ENCODE data around the gene PTP4A1. TPM values are rescaled to one million over a fixed set of nuclear protein-coding genes. Genes with fewer than 3 reads are reported as not detected.
A peak's percentile ranks its signal among the peaks of the same experiment; 100 is the strongest.

PTP4A1 gene
- total RNA-seq, 1 donor from 2014 or later, result 181 TPM

- FAIRE-seq (no peak), DNase-seq (ENCODE audit: low read depth) (no peak)
- H3K27me3 ChIP-seq (ENCODE audit: control insufficient read depth, insufficient read depth, low read length), result no peaks in the 10 kb centered on the region
- H3K36me3 ChIP-seq (ENCODE audit: control insufficient read depth, insufficient read depth, low read length), result peaks cover 12% of the 10 kb centered on the region
- no peak overlapping the region for H3K4me3 ChIP-seq (ENCODE audit: low read depth, low read length)
- no peak for TF ChIP-seq CTCF (IDR thresholded peaks at IDR 0.05; ENCODE audit: insufficient read depth, low read length, severe bottlenecking)
Measured at GRCh38 chr6:63579937-63580703, 7.8 kb downstream of the PTP4A1 start.

GRCh38 chr6:63580704-63580961 lies 8.4 kb downstream of the PTP4A1 start:
- no peak for FAIRE-seq
- no peak overlapping the region for H3K4me3 ChIP-seq (ENCODE audit: low read depth, low read length)
- H3K36me3 ChIP-seq (ENCODE audit: control insufficient read depth, insufficient read depth, low read length), result peaks cover 12% of the 10 kb centered on the region
- no peak for TF ChIP-seq CTCF (IDR thresholded peaks at IDR 0.05; ENCODE audit: insufficient read depth, low read length, severe bottlenecking)
- H3K27me3 ChIP-seq (ENCODE audit: control insufficient read depth, insufficient read depth, low read length), result no peaks in the 10 kb centered on the region
- DNase-seq (ENCODE audit: low read depth), result no peak

GRCh38 chr6:63581355-63582013 lies 9.2 kb downstream of the PTP4A1 start:
- DNase-seq (ENCODE audit: low read depth) (no peak), FAIRE-seq (no peak)
- H3K4me3 ChIP-seq (ENCODE audit: low read depth, low read length), result no peak overlapping the region
- TF ChIP-seq CTCF (IDR thresholded peaks at IDR 0.05; ENCODE audit: insufficient read depth, low read length, severe bottlenecking), result no peak
- peaks cover 10% of the 10 kb centered on the region for H3K36me3 ChIP-seq (ENCODE audit: control insufficient read depth, insufficient read depth, low read length)
- H3K27me3 ChIP-seq (ENCODE audit: control insufficient read depth, insufficient read depth, low read length), result no peaks in the 10 kb centered on the region

GRCh38 chr6:63582579-63583231 lies 10.4 kb downstream of the PTP4A1 start:
- no peaks in the 10 kb centered on the region for H3K27me3 ChIP-seq (ENCODE audit: control insufficient read depth, insufficient read depth, low read length)
- TF ChIP-seq CTCF (IDR thresholded peaks at IDR 0.05; ENCODE audit: insufficient read depth, low read length, severe bottlenecking), result no peak
- peaks cover 5% of the 10 kb centered on the region for H3K36me3 ChIP-seq (ENCODE audit: control insufficient read depth, insufficient read depth, low read length)
- H3K4me3 ChIP-seq (ENCODE audit: low read depth, low read length), result no peak overlapping the region
- FAIRE-seq (no peak), DNase-seq (ENCODE audit: low read depth) (no peak)

GRCh38 chr6:63584125-63584514 lies 11.8 kb downstream of the PTP4A1 start:
- TF ChIP-seq CTCF (IDR thresholded peaks at IDR 0.05; ENCODE audit: insufficient read depth, low read length, severe bottlenecking), result no peak
- no peak overlapping the region for H3K4me3 ChIP-seq (ENCODE audit: low read depth, low read length)
- H3K36me3 ChIP-seq (ENCODE audit: control insufficient read depth, insufficient read depth, low read length), result peaks cover 3% of the 10 kb centered on the region
- FAIRE-seq (no peak), DNase-seq (ENCODE audit: low read depth) (peak; percentile 55)
- no peaks in the 10 kb centered on the region for H3K27me3 ChIP-seq (ENCODE audit: control insufficient read depth, insufficient read depth, low read length)

Measured in bronchial epithelial cell (primary cell).